HepG2 (cell line): Measurements from ENCODE around the gene ZBTB25. TPM values are rescaled to one million over a fixed set of nuclear protein-coding genes. Genes with fewer than 3 reads are reported as not detected.
A peak's percentile ranks its signal among the peaks of the same experiment; 100 is the strongest.

Source experiments
- ATAC-seq: fragments of 200-7000 bp; cut with Tn5 transposase; 3 replicates; pipeline ENCODE4 v1.9.1; 2020; ENCODE audit warnings: mild to moderate bottlenecking, moderate library complexity
- BruUV-seq: library from RNA; stranded (reverse); fragments of 400-500 nt; replicated peaks from 2 replicates; lab custom pipeline; 2021; lab: Mats Ljungman, UMichigan
- CTCF ChIA-PET: fragments of 300-600 bp; formaldehyde crosslinking; extraction: SDS; loops from one replicate; lab custom pipeline; 2021; ENCODE audit warnings: low total read pairs, inconsistent platforms, low intra/inter-chr PET ratio; lab: Yijun Ruan, JAX
- POLR2A ChIA-PET: fragments of 350-600 bp; sonication (Branson Sonifier 250); formaldehyde crosslinking; loops from one replicate; lab custom pipeline; 2020; ENCODE audit warnings: antibody characterized with exemption, inconsistent platforms; lab: Yijun Ruan, JAX
- DNase-seq: peaks from one replicate; pipeline ENCODE4 v3.0.0-alpha.2; 2015; ENCODE audit warnings: low spot score
- FAIRE-seq: peaks from 3 replicates; lab custom pipeline; 2011; peaks lifted over from hg19 to GRCh38; lab: Jason Lieb, UNC
- H2AFZ ChIP-seq: one replicate; pipeline ENCODE4 v1.6.1; 2011; ENCODE audit warnings: low read length, inconsistent platforms
- H3K27ac ChIP-seq: fragments of 300-600 bp; 3 replicates; pipeline ENCODE4 v1.8.0; 2011; ENCODE audit warnings: mixed run types, mild to moderate bottlenecking, mixed read lengths, low read length, inconsistent platforms; ENCODE audit not compliant: insufficient read depth; ENCODE audit errors: extremely low read length
- H3K27me3 ChIP-seq, 2 experiments: fragments of 200-600 bp in 1 of 2; 2 replicates in 1 of 2; 3 replicates in 1 of 2; pipeline versions ENCODE4 v1.6.0 to v1.8.0; 2011; ENCODE audit warnings: low read length in 2 of 2, mild to moderate bottlenecking in 2 of 2, moderate library complexity in 2 of 2, inconsistent platforms in 1 of 2; ENCODE audit not compliant: insufficient read depth in 2 of 2, control insufficient read depth in 1 of 2
- H3K36me3 ChIP-seq, 2 experiments: fragments of 200-600 bp in 1 of 2; replicated peaks in 1 of 2; 2 replicates in 1 of 2; 3 replicates in 1 of 2; pipeline versions ENCODE4 v1.5.1 to v1.8.0; 2011; ENCODE audit warnings: low read length in 2 of 2, inconsistent platforms in 1 of 2; ENCODE audit not compliant: insufficient read depth in 2 of 2, control insufficient read depth in 1 of 2
- H3K4me1 ChIP-seq: 2 replicates; pipeline ENCODE4 v1.5.1; 2012; ENCODE audit warnings: low read length, inconsistent platforms; ENCODE audit not compliant: insufficient read depth
- H3K4me2 ChIP-seq: 2 replicates; pipeline ENCODE4 v1.6.0; 2011; ENCODE audit warnings: low read depth, low read length, inconsistent platforms
- H3K4me3 ChIP-seq, 3 experiments: fragments of 200-600 bp in 1 of 3; sonication (generic), shearing (Covaris generic) in 1 of 3; replicated peaks in 1 of 3; 2 replicates each; pipeline ENCODE4 v1.5.1; 2011 to 2016; ENCODE audit warnings: low read length in 3 of 3, inconsistent platforms in 2 of 3, low read depth in 2 of 3, mild to moderate bottlenecking in 2 of 3, control low read depth in 1 of 3, mixed read lengths in 1 of 3; ENCODE audit not compliant: insufficient read depth in 1 of 3
- H3K79me2 ChIP-seq: one replicate; pipeline ENCODE4 v1.6.1; 2011; ENCODE audit warnings: low read length, inconsistent platforms; ENCODE audit not compliant: insufficient read depth
- H3K9ac ChIP-seq: 2 replicates; pipeline ENCODE4 v1.6.0; 2011; ENCODE audit warnings: mild to moderate bottlenecking, low read depth, low read length, inconsistent platforms; ENCODE audit not compliant: insufficient read depth
- H3K9me3 ChIP-seq: 2 replicates; pipeline ENCODE4 v1.5.1; 2012; ENCODE audit warnings: mild to moderate bottlenecking, low read length
- H4K20me1 ChIP-seq: 2 replicates; pipeline ENCODE4 v1.6.0; 2011; ENCODE audit warnings: inconsistent platforms, mild to moderate bottlenecking, low read length, moderate library complexity; ENCODE audit not compliant: insufficient read depth
- HDAC1 ChIP-seq: sonication (generic); formaldehyde crosslinking; IDR thresholded peaks from 2 replicates; pipeline ENCODE4 v1.5.1; 2020; ENCODE audit warnings: mild to moderate bottlenecking, missing genetic modification reagents
- HNF4A ChIP-seq: sonication (generic); formaldehyde crosslinking; IDR thresholded peaks from 2 replicates; pipeline ENCODE4 v1.4.0; 2020; ENCODE audit warnings: missing genetic modification reagents
- HOXA7 ChIP-seq: sonication (generic); formaldehyde crosslinking; IDR thresholded peaks from 2 replicates; pipeline ENCODE4 v1.8.1; 2022; ENCODE audit warnings: mild to moderate bottlenecking, missing genetic modification reagents, moderate library complexity
- JUND ChIP-seq: sonication (generic); formaldehyde crosslinking; IDR thresholded peaks from 2 replicates; pipeline ENCODE4 v1.8.0; 2022; ENCODE audit warnings: mild to moderate bottlenecking, missing genetic modification reagents
- KDM6A ChIP-seq: IDR thresholded peaks from 2 replicates; pipeline ENCODE4 v1.6.1; 2016; ENCODE audit warnings: low read depth
- KMT2B ChIP-seq: IDR thresholded peaks from 2 replicates; pipeline ENCODE4 v1.6.1; 2016; ENCODE audit warnings: missing genetic modification reagents, missing compliant biosample characterization
- SMAD9 ChIP-seq: sonication (generic); formaldehyde crosslinking; IDR thresholded peaks from 2 replicates; pipeline ENCODE4 v1.5.1; 2020; ENCODE audit warnings: mild to moderate bottlenecking, missing genetic modification reagents
- TARDBP ChIP-seq: sonication (generic); formaldehyde crosslinking; IDR thresholded peaks from 2 replicates; pipeline ENCODE4 v1.8.0; 2022; ENCODE audit warnings: mild to moderate bottlenecking, missing genetic modification reagents
- TEAD3 ChIP-seq: optimal IDR thresholded peaks from 2 replicates; pipeline ENCODE3; 2016; ENCODE audit warnings: borderline replicate concordance
- ZBTB42 ChIP-seq: sonication (generic); formaldehyde crosslinking; IDR thresholded peaks from 2 replicates; pipeline ENCODE4 v1.5.0; 2020; ENCODE audit warnings: mild to moderate bottlenecking, missing genetic modification reagents
- ZNF761 ChIP-seq: sonication (generic); formaldehyde crosslinking; conservative IDR thresholded peaks from 2 replicates; pipeline ENCODE4 v1.4.0; 2020; ENCODE audit warnings: mild to moderate bottlenecking, missing genetic modification reagents
- ZNF879 ChIP-seq: sonication (generic); formaldehyde crosslinking; IDR thresholded peaks from 2 replicates; pipeline ENCODE4 v1.8.1; 2023; ENCODE audit warnings: missing genetic modification reagents
- WGBS: methylation state at CpG from one replicate; pipeline ENCODE4 v1.1.6; 2017; ENCODE audit warnings: low lambda C conversion rate; 5-methylcytosine and 5-hydroxymethylcytosine counted together
- in situ Hi-C: cut with HindIII; loops from 2 replicates; pipeline ENCODE4 v1.10.0; 2017; ENCODE audit warnings: low pct_unique_long_range_greater_than_20kb; ENCODE audit not compliant: extremely low pct_ligation_motif_present
- intact Hi-C: fragments of 100-400 bp; cut with micrococcal nuclease; formaldehyde crosslinking; loops from one replicate; pipeline ENCODE4 v1.10.0; 2022; ENCODE audit not compliant: unreplicated experiment
- polyA plus RNA-seq, 8 experiments: library from polyadenylated mRNA; depleted of rRNA in 3 of 8; stranded (reverse) in 7 of 8; unstranded in 1 of 8; fragments of >200 nt; fragmentation: Illumina TruSeq in 4 of 8; extraction: Trizol in 4 of 8; gene quantifications; 2 replicates each; pipeline versions ENCODE4 v1.2.1 to v1.2.3, GENCODE V29; 2011 to 2016; ENCODE audit warnings: low read depth in 4 of 8, missing spikeins in 1 of 8, mixed read lengths in 1 of 8; ENCODE audit not compliant: insufficient read depth in 1 of 8
- total RNA-seq, 5 experiments: library from RNA; depleted of rRNA; stranded (reverse); fragments of >200 nt; fragmentation: Illumina TruSeq; extraction: Trizol; gene quantifications; 2 replicates each; pipeline ENCODE4 v1.2.3, GENCODE V29; 2016; ENCODE audit warnings: low read depth in 1 of 5
- TF ChIP-seq, protein P1 (sequence below), 2 experiments: sonication (generic) in 1 of 2; formaldehyde crosslinking in 1 of 2; IDR thresholded peaks; 2 replicates each; pipeline versions ENCODE4 v1.5.1 to v1.6.1; 2011 to 2020; ENCODE audit warnings: borderline replicate concordance in 1 of 2, low read depth in 1 of 2, low read length in 1 of 2, mild to moderate bottlenecking in 1 of 2, missing genetic modification reagents in 1 of 2, moderate library complexity in 1 of 2
- TF ChIP-seq, protein P2 (sequence below): sonication (generic); formaldehyde crosslinking; IDR thresholded peaks from 2 replicates; pipeline ENCODE4 v1.8.0; 2022; ENCODE audit warnings: missing genetic modification reagents, mild to moderate bottlenecking, borderline replicate concordance
- TF ChIP-seq, protein P3 (sequence below): sonication (generic); formaldehyde crosslinking; IDR thresholded peaks from 2 replicates; pipeline ENCODE4 v1.5.1; 2020; ENCODE audit warnings: mild to moderate bottlenecking, missing genetic modification reagents, moderate library complexity

Gene ZBTB25
- total and polyA plus RNA-seq, 2 of the 13 experiments (the other 11 are each of a cell fraction or from before 2014, with no cell fraction given): 3.5 to 7.6 TPM

DNA sequence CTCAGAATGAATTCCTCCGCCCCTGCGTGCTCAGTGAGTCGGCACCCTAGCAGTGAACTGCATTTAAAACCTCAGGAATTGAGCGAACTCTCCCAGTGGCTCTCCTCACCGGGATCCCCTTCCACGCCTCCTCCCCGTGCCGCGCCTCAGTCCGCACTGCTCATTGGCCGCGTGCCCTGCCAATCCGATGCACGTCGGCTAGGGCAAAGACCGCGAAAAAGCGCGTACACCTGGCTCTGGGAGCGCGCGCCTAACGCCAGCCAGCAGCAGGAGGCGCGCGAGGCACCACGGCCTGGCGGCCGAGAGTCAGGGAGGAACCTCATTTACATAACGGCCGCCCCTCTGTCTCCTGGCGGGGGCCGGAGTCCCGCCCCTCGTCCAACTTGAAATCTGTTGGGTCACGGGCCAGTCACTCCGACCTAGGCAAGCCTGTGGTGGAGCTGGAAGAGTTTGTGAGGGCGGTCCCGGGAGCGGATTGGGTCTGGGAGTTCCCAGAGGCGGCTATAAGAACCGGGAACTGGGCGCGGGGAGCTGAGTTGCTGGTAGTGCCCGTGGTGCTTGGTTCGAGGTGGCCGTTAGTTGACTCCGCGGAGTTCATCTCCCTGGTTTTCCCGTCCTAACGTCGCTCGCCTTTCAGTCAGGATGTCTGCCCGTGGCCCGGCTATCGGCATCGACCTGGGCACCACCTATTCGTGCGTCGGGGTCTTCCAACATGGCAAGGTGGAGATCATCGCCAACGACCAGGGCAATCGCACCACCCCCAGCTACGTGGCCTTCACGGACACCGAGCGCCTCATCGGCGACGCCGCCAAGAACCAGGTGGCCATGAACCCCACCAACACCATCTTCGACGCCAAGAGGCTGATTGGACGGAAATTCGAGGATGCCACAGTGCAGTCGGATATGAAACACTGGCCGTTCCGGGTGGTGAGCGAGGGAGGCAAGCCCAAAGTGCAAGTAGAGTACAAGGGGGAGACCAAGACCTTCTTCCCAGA lies 36.9 kb upstream of the ZBTB25 start, which contains the start of gene HSPA2:
Gene HSPA2 (plus strand): TSS at position 534 of the 995 bp plus-strand sequence. CDS start 109 bp downstream, at position 643.
- ChIA-PET POLR2A (interaction anchor here (1.0 kb wide), 1 partner anchor 35 kb away, joined by 4 read pairs; no protein-coding TSS in a partner anchor), CTCF (interaction anchor here (1.2 kb wide), 1 partner anchor 97 kb away, joined by 5 read pairs; no protein-coding TSS in a partner anchor)
- Histone ChIP-seq H3K9ac (peak within 1 kb of the TSS; percentile 65), H3K27me3 (no peaks in the 10 kb centered on the region), H3K79me2 (no peaks in the 10 kb centered on the region), H4K20me1 (no peaks in the 10 kb centered on the region), H3K36me3 (no peaks in the 10 kb centered on the region), H3K4me3 (peak within 1 kb of the TSS; percentile 70 to 73 (median 72)), H3K4me1 (peaks cover 18% of the 10 kb centered on the region), H2AFZ (no peak within 1 kb of the TSS), H3K4me2 (peak within 1 kb of the TSS; percentile 65), H3K27ac (peak within 1 kb of the TSS; percentile 59), H3K9me3 (no peaks in the 10 kb centered on the region)
- FAIRE-seq (peak; percentile 89), ATAC-seq (peak; percentile 99), DNase-seq (peak; percentile 88)
- intact Hi-C loops: loop anchor here (1.0 kb wide), 2 partner anchors 96 to 224 kb away; no protein-coding TSS in a partner anchor
- WGBS: 76% methylated on average over 50 of the region's 79 CpGs
- in situ Hi-C loops: loop anchor here (5.0 kb wide), 1 partner anchor 97 kb away; no protein-coding TSS in a partner anchor
- BruUV-seq: no TSS peak
- no peak for TF ChIP-seq HDAC1 (CRISPR knock-in tag)
- TF ChIP-seq, protein P1, sequence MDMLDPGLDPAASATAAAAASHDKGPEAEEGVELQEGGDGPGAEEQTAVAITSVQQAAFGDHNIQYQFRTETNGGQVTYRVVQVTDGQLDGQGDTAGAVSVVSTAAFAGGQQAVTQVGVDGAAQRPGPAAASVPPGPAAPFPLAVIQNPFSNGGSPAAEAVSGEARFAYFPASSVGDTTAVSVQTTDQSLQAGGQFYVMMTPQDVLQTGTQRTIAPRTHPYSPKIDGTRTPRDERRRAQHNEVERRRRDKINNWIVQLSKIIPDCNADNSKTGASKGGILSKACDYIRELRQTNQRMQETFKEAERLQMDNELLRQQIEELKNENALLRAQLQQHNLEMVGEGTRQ (IDR thresholded peaks at IDR 0.05; ENCODE audit: low read depth, low read length): no peak
- TF ChIP-seq, protein P1 (CRISPR knock-in tag; IDR thresholded peaks at IDR 0.05; ENCODE audit: borderline replicate concordance): 0 out of 2 replicates have a peak, but pooled peaks have one; percentile 32
- TF ChIP-seq ZBTB42 (CRISPR knock-in tag): no peak
- TF ChIP-seq JUND: no peak
- peak; percentile 71 for TF ChIP-seq TEAD3
- TF ChIP-seq, protein P2, sequence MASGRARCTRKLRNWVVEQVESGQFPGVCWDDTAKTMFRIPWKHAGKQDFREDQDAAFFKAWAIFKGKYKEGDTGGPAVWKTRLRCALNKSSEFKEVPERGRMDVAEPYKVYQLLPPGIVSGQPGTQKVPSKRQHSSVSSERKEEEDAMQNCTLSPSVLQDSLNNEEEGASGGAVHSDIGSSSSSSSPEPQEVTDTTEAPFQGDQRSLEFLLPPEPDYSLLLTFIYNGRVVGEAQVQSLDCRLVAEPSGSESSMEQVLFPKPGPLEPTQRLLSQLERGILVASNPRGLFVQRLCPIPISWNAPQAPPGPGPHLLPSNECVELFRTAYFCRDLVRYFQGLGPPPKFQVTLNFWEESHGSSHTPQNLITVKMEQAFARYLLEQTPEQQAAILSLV: no peak
- no peak for TF ChIP-seq HOXA7 (CRISPR knock-in tag)
- TF ChIP-seq TARDBP (CRISPR knock-in tag): peak; percentile 66; the same call in 1 of the 2 replicates
- no peak for TF ChIP-seq ZNF879
- TF ChIP-seq KMT2B (CRISPR knock-in tag): peak; percentile 64; the same call in 1 of the 2 replicates
- no peak for TF ChIP-seq KDM6A
- no peak for TF ChIP-seq SMAD9 (CRISPR knock-in tag)
- no peak for TF ChIP-seq ZNF761 (CRISPR knock-in tag)
- TF ChIP-seq, protein P3, sequence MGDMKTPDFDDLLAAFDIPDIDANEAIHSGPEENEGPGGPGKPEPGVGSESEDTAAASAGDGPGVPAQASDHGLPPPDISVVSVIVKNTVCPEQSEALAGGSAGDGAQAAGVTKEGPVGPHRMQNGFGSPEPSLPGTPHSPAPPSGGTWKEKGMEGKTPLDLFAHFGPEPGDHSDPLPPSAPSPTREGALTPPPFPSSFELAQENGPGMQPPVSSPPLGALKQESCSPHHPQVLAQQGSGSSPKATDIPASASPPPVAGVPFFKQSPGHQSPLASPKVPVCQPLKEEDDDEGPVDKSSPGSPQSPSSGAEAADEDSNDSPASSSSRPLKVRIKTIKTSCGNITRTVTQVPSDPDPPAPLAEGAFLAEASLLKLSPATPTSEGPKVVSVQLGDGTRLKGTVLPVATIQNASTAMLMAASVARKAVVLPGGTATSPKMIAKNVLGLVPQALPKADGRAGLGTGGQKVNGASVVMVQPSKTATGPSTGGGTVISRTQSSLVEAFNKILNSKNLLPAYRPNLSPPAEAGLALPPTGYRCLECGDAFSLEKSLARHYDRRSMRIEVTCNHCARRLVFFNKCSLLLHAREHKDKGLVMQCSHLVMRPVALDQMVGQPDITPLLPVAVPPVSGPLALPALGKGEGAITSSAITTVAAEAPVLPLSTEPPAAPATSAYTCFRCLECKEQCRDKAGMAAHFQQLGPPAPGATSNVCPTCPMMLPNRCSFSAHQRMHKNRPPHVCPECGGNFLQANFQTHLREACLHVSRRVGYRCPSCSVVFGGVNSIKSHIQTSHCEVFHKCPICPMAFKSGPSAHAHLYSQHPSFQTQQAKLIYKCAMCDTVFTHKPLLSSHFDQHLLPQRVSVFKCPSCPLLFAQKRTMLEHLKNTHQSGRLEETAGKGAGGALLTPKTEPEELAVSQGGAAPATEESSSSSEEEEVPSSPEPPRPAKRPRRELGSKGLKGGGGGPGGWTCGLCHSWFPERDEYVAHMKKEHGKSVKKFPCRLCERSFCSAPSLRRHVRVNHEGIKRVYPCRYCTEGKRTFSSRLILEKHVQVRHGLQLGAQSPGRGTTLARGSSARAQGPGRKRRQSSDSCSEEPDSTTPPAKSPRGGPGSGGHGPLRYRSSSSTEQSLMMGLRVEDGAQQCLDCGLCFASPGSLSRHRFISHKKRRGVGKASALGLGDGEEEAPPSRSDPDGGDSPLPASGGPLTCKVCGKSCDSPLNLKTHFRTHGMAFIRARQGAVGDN: peak; percentile 88
- peak; percentile 81 for TF ChIP-seq HNF4A (CRISPR knock-in tag)
